HG03469 (cell line): Measurements from ENCODE around the gene RBP4.

ENCODE experiments used
- ATAC-seq: cut with Tn5 transposase; IDR thresholded peaks from one replicate; pipeline ENCODE4 v1.9.1; 2021; ENCODE audit warnings: mild to moderate bottlenecking, moderate library complexity, moderate number of reproducible peaks; ENCODE audit not compliant: unreplicated experiment

The RBP4 gene

GRCh38 chr10:93596539-93596938, 4.5 kb downstream of the RBP4 start:
- ATAC-seq = no peak

GRCh38 chr10:93595378-93596161, 5.5 kb downstream of the RBP4 start:
- ATAC-seq = no peak

GRCh38 chr10:93594518-93594917, 6.5 kb downstream of the RBP4 start:
- no peak for ATAC-seq

DNA sequence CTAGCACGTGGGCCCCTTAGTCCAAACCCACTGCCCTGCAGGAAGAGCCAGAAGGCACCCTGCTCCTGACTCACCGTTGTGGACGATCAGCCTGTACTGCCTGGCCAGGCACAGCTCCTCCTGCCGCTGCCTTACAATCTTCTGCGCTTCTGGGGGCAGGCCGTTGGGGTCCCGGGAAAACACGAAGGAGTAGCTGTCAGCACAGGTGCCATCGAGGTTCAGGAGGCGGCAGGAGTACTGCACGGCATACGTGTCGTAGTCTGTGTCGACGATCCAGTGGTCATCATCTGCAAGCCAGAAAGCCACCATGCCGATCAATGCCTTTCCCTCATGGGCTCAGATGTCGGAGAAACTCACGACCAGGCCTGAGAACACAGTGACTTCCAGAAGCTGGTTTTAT, 7.3 kb downstream of the RBP4 start:
- no peak for ATAC-seq

DNA sequence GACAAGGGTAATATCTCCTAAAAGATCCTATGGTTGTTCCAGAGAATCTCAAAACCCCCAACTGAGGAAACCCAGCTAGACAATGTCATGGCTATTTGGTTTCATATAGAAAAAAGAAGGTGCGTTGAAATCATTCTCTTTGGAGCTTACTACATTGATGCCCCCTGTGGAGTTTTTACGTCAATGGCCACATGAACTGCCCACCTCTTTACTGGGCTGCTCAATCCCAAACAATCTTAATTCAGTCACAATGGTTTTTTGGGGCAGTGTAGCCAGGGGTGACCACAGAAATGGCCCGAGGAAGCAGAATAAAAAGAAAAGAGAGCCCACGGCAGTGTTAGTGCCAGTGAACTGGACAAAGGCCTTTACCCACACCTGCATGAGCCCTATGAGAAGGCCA, 7.8 kb downstream of the RBP4 start:
- ATAC-seq = no peak

GRCh38 chr10:93591065-93591808, 9.8 kb downstream of the RBP4 start:
- no peak for ATAC-seq

GRCh38 chr10:93590638-93591037, 10.4 kb downstream of the RBP4 start:
- ATAC-seq = no peak

DNA sequence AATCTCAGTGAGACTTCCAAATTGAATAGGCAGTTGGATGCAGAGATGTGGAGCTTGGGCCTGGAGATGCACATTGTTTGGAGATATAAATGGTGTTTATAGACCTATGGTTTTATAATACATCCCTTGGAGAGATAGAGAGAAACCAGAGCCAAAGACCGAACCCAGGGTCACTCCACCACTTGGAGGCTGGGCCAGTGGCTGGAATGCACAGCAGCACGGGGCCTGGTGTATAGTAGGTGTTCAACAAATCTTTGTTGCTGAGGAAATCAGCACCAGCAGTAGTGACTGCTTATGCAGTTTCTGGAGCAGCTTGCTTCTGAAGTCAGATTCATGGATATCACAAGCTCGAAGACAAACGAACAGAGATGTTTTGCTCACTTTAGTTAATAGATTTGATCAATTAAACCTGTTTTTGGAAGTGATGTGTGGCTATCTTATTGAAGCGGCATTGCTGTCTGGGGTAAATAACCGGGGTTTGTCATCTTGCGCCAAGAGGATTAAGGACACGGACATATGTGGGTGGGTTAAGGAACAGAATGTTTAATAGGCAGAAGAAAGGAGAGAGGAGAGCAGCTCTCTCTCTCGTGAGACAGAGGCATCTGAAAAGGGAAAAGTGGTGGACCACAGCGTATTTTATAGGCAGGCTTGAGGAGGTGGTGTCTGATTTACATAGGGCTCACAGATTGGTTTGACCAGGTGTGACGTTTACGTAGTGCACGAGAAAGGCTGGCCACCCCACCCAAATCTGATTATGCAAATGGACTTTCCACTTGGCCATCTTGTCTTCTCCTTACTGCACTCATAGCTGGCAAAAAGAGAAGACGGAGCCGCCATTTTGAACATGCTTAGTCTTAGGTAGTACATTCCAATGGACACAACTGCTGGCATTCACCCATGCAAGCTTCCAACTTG, 11.1 kb downstream of the RBP4 start:
- ATAC-seq = no peak

- ATAC-seq = no peak
Observed at GRCh38 chr10:93584445-93584844, 16.6 kb downstream of the RBP4 start.

DNA sequence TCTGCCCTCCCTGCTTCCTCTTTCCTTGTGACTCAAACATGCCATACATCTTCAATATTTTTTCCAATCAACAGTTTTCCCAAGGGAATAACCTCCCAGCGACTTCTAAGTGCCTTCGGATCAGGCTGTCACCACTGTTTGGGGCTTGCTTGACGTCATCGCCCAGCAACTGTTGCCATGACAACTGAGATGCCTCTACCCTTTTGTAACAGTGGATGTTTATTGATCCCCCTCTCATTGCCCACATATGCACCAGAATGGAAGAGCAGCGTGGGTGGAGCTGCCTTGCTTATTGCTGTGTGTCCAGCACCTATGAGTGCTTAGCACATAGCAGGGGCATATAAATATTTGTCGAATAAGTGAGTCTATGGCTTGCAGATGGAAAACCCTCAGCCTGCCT, 20.2 kb downstream of the RBP4 start:
- no peak for ATAC-seq

GRCh38 chr10:93579985-93580711, 20.9 kb downstream of the RBP4 start:
- ATAC-seq = no peak

DNA sequence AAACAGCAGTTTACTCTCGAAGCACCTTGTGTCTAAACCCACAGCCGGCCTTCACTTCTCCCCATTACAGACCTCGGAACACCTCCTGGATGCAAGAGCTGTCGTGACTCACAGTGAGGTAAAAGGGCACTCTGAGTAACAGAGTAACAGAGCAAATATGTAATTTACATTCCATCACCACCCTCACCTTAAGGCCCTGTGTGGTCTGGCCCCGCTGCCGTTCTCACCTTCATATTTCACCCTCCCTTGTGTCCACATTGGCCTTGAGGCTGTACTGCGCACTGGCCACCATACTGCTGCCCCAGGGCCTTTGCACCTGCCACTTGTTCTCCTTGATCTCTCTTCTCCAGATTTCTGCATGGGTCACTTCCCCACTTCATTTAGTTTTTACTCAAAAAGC, 21.9 kb downstream of the RBP4 start:
- no peak for ATAC-seq

DNA sequence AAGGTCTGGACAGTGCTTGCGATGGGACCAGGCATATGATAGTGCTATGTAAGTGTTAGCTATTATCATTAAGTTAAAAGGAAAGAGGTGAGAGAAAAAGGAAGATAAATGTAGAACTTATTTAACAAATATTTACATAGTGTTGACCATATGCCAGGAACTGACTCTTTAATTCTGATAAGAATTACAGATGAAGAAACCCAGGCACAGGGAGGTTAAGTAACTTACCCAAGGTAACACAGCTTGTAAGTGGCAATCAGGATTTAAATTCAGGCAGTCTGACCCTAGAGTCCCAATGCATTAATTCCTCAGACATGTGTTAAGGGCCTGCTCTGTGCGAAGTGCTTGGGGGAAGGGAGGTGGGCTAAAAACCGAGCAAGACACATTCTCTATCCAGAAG, 23.5 kb downstream of the RBP4 start:
- no peak for ATAC-seq

DNA sequence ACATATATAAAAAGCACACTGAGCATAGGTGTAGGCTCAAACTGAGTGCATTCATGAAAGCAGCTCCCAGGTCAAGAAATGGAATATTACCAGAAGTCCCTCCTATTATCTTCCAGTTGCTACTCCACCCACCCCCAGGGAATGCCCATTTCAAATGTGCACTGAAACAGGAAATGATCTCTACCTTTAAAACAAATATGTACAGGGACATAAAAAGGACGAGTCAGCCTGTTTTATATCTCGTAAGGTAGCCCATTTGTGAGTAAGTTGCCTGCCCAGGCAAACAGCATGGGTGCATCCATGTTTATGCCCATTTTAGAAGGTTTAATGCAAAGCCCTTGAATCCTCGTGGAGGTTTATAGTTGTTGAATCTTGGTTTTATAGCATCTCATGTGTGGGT, 24.1 kb downstream of the RBP4 start:
- no peak for ATAC-seq

DNA sequence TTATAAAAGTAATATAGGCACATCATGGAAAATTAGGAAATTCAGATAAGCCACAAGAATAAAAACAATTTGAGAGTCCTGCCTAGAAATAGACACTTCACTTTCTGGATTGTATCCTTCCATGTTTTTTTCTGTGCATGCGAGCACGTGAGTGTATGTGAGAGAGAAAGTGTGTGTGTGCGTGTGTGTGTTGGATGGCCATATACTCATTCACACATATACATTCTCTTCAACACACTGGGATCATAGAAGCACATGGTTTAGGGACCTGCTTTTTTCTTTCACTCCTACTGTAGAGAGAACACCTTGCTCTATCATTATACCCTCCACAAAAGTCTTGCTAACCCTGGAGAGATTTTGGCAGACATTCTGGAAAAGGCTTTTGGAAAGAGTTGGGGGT, 27.1 kb downstream of the RBP4 start:
- ATAC-seq = no peak

GRCh38 chr10:93573051-93573909, 27.8 kb downstream of the RBP4 start:
- no peak for ATAC-seq

- no peak for ATAC-seq
Observed at GRCh38 chr10:93572606-93573005, 28.4 kb downstream of the RBP4 start.

DNA sequence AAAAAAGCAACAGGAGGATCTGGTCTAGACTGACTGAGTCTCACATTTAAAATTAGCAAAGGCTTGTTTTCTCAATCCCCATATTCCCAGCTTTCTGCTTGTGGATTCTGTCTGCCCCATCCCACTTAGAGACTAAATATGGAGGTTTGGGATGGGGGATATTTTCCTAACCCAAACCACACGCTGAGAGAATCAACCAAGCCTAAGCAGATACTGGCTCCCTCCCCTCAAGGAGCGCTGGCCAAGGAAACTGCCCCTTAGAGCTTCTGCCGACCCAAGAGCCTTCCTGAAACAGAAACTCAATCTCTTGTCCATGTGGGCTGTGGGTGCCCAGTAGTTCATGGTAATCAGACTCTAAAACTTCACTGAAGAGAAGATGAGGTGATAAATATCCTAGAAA, 30.7 kb downstream of the RBP4 start:
- ATAC-seq = no peak

GRCh38 chr10:93568105-93568390, 33.0 kb downstream of the RBP4 start:
- no peak for ATAC-seq
